ENCODE data around the gene ADH1B.
"Not testable (repeated sequence)": the region's sequence is repeated elsewhere in the genome, so short reads cannot be mapped to it uniquely, and the experiment has no call there.

Gene ADH1B

GRCh38 chr4:99321241-99322191 is at the start of gene ADH1B:
ADH1B (minus strand) TSS chr4:99321401; CDS start chr4:99321331, 70 bp downstream.
- in situ Hi-C loops (cut with MboI; ENCODE audit: low sequenced_read_pairs), result no loop called here

- in situ Hi-C loops (cut with MboI; ENCODE audit: low sequenced_read_pairs), result not testable (repeated sequence)
Observed at GRCh38 chr4:99367817-99368216, 46.6 kb upstream of the ADH1B start.

DNA sequence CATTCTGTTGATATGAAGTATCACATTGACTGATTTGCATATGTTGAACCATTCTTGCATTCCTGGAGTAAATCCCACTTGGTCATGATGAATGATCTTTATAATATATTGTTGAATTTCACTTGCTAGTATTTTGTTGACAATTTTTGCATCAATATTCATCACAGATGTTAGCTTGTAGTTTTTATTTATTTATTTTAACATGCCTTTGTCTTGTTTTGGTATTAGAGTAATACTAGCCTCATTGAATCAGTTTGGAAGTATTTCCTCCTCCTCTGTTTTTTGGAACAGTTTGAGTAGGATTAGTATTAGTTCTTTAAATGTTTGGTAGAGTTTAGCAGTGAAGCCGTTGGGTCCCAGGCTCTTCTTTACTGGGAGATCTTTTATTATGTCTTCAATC is 45.3 kb upstream of the ADH1B start:
- in situ Hi-C loops (cut with MboI; ENCODE audit: low sequenced_read_pairs), result no loop called here

DNA sequence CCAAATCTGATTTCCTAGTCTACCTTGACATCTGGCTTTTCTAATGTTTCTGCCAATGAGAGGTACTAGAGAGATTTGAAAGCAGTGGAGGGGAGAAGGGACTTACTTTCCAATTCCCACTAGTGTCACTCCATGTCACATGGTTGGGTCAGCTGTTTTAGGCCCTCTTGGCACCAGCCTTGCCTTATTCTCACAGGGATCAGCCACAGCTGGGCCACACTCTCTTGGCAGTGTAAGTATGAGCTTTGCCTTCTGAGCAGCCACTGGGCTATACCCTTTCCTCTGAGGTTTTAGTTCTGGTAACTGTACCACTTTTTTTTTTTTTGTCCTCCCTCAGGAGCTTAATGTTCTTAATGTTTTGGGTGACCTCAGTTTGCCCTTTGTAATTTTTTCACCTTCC is 41.6 kb upstream of the ADH1B start:
- in situ Hi-C loops (cut with MboI; ENCODE audit: low sequenced_read_pairs), result no loop called here

DNA sequence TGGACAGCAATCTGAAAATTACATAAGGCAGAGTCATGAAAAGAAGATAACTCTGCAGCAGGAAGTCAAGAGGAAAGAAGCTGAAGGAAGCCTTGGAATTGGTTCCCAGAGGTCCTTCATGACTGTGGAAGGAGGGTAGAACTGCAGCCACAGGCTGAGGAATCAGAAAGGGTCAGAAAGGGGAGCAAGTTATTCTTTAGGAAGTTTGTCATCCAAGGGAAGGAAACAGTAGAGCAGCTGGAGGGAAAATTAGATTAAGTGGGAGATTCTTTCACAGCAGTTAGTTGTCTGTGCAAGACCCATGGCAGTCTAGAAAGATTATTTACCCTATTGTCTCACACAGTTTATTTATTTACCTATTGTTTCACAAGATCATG is 40.7 kb upstream of the ADH1B start:
- in situ Hi-C loops (cut with MboI; ENCODE audit: low sequenced_read_pairs), result no loop called here

DNA sequence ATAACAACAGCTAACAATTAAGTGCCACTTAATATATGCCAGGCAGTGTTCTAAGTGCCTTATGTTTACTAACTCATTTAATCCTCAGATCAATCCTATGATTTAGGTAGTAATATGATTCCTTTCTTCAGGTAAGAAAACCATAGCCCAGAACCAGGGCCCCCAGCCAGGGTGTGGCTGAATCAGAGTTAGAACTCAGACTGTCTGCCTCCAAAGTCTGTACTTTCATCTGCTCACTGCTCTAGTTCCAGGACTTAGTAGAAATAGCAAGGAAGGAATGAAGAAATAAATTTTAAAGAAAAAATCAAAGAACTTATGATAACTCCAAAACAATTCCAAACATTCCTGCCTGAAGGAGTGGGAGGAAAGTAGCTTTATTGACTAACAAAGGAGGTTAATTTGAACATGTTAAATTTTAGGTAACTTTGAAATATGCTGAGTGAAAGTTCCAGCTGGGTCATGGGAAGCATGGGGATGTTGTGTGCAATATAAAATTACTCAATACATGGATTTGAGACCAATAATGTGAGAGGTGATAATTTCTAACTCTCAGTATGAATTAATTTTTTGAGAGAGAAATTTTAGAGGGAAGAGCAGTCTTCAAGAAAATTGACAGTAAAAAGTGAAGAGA is 40.2 kb upstream of the ADH1B start:
- in situ Hi-C loops (cut with MboI; ENCODE audit: low sequenced_read_pairs), result no loop called here

DNA sequence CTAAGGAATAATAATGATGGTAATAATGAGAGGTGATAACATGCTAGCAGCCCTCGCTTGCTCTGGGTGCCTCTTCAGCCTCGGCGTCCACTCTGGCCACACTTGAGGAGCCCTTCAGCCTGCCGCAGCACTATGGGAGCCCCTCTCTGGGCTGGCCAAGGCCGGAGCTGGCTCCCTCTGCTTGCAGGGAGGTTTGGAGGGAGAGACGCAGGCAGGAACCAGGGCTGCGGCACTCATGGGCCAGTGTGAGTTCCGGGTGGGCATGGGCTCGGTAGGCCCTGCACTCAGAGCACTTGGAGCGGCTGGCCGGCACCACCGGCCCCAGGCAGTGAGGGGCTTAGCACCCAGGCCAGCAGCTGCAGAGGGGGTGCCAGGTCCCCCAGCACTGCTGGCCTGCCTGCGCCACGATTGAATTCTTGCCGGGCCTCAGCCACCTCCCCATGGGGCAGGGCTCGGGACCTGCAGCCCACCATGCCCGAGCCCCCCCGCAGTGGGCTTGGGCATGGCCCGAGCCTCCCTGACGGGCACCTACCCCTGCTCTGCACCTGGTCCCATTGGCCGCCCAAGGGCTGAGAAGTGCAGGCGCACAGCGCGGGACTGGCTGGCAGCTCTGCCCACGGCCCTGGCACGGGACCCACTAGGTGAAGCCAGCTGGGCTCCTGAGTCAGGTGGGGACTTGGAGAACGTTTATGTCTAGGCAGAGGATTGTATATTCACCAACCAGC is 38.4 kb upstream of the ADH1B start:
- in situ Hi-C loops (cut with MboI; ENCODE audit: low sequenced_read_pairs), result no loop called here

GRCh38 chr4:99357948-99358347 is 36.7 kb upstream of the ADH1B start:
- in situ Hi-C loops (cut with MboI; ENCODE audit: low sequenced_read_pairs), result no loop called here

DNA sequence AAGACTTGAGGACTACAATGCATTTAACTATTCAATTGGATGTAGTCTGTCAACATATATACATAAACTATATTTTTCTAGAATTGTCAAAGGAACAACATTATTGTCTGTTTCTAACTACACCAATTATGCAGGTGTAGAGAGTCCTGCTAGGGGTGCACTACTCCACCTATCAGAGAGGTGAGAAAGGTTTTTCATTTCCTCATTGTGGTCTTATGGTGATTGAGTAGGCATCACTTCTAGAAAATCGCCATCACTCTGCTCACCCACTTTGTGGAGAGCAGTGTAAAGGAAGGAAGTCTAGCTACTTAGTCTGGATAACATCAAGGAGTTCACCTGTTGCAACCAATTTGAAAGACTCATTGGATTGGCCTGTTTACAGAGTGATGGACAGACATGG is 35.8 kb upstream of the ADH1B start:
- in situ Hi-C loops (cut with MboI; ENCODE audit: low sequenced_read_pairs), result no loop called here

DNA sequence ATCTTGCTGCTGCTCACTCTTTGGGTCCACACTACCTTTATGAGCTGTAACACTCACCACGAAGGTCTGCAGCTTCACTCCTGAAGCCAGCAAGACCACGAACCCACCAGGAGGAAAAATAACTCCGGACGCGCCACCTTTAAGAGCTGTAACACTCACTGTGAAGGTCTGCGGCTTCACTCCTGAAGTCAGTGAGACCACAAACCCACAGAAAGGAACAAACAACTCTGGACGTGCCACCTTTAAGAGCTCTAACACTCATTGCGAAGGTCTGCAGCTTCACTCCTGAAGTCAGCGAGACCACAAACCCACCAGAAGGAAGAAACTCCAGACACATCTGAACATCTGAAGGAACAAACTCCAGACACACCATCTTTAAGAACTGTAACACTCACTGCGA is 34.9 kb upstream of the ADH1B start:
- in situ Hi-C loops (cut with MboI; ENCODE audit: low sequenced_read_pairs), result not testable (repeated sequence)

- in situ Hi-C loops (cut with MboI; ENCODE audit: low sequenced_read_pairs), result no loop called here
Observed at GRCh38 chr4:99352602-99353537, 31.7 kb upstream of the ADH1B start, which contains the start of gene ADH1C. ADH1C (minus strand) TSS chr4:99352746; CDS start chr4:99352675, 71 bp downstream.

- in situ Hi-C loops (cut with MboI; ENCODE audit: low sequenced_read_pairs), result no loop called here
Observed at GRCh38 chr4:99351487-99351886, 30.3 kb upstream of the ADH1B start.

DNA sequence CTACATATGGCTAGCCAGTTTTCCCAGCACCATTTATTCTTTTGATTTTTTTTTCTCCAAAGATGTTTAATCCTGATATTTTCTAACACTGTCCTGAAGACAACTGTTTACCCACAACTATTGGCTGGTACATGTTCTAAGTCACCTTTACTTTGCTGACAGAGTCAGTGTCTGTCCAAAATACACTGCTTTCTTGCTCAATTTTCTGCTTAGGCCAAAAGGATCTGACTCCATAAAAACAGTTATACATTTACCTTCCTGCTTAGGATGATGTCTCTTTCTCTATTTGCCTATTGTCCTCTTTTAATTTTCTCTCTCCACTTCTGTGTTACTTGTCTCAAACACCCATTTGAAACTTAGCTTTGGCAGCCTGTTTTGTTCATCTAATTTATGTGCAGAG is 28.1 kb upstream of the ADH1B start:
- in situ Hi-C loops (cut with MboI; ENCODE audit: low sequenced_read_pairs), result no loop called here

GRCh38 chr4:99342624-99343023 is 21.4 kb upstream of the ADH1B start:
- in situ Hi-C loops (cut with MboI; ENCODE audit: low sequenced_read_pairs), result not testable (repeated sequence)

DNA sequence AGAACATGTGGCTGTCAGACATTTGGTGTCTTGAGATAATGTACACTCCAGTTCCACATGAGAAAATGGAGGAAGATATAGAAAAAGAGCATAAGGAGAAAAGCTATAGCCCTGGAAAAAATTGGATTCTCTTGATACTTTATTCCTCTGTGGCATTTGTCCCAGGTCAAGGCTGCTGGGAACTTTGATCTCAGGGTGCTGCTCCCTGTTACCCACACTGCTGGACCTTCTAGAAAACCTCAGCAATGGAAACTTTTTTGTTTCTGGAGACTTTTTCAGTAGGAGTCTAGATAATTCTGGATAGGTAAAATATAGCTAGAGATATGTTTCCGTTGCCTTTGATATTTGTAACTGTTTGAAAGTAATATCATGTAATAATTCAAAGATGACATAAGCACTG is 20.2 kb upstream of the ADH1B start:
- in situ Hi-C loops (cut with MboI; ENCODE audit: low sequenced_read_pairs), result no loop called here

- in situ Hi-C loops (cut with MboI; ENCODE audit: low sequenced_read_pairs), result no loop called here
Observed at GRCh38 chr4:99339172-99339571, 18.0 kb upstream of the ADH1B start.

GRCh38 chr4:99336553-99336952 is 15.4 kb upstream of the ADH1B start:
- in situ Hi-C loops (cut with MboI; ENCODE audit: low sequenced_read_pairs), result no loop called here

GRCh38 chr4:99334880-99335279 is 13.7 kb upstream of the ADH1B start:
- in situ Hi-C loops (cut with MboI; ENCODE audit: low sequenced_read_pairs), result no loop called here

DNA sequence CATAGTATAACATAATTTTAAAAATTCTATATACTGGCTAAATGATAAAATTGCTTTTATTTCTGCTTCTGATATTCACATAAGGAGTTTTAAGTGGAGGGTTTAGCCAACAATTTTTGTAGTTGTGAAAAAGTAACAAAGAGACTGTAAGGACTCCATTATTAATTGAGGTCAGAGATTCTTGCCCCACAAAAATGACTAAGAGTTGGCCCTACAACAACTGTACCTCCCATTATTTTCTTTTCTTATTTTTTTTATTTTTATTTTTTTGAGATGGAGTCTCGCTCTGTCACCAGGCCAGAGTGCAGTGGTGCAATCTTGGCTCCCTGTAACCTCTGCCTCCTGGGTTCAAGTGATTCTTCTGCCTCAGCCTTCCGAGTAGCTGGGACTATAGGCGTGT is 9.4 kb upstream of the ADH1B start:
- in situ Hi-C loops (cut with MboI; ENCODE audit: low sequenced_read_pairs), result no loop called here

GRCh38 chr4:99329876-99330275 is 8.7 kb upstream of the ADH1B start:
- in situ Hi-C loops (cut with MboI; ENCODE audit: low sequenced_read_pairs), result no loop called here
